HG02840 (cell line): ENCODE measurements around the gene VWA8.
"Not testable (repeated sequence)": the region's sequence is repeated elsewhere in the genome, so short reads cannot be mapped to it uniquely, and the experiment has no call there.

Source experiments
- ATAC-seq: cut with Tn5 transposase; IDR thresholded peaks from one replicate; pipeline ENCODE4 v1.9.1; 2021; ENCODE audit warnings: mild to moderate bottlenecking, moderate library complexity, moderate number of reproducible peaks; ENCODE audit not compliant: unreplicated experiment, low FRiP score

VWA8 gene

DNA sequence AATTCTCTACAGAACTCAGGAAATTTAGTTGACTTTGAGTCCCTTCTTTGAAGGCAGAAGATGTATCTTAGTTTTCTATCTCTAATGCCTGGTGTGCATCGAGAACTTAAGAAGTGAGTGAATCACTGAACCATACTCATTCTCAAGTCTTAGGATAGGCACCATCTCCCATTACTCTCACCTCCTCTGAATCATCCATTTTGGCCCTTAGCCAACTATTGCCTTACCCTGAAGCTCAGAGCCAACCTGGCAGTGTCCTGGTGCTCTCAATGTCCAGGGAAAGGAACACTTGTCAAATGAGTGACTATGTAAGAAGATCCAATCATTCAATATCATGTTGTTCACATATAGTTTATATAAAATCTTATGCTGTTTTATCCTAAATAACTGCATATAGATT is 357.0 kb downstream of the VWA8 start:
- ATAC-seq = no peak

DNA sequence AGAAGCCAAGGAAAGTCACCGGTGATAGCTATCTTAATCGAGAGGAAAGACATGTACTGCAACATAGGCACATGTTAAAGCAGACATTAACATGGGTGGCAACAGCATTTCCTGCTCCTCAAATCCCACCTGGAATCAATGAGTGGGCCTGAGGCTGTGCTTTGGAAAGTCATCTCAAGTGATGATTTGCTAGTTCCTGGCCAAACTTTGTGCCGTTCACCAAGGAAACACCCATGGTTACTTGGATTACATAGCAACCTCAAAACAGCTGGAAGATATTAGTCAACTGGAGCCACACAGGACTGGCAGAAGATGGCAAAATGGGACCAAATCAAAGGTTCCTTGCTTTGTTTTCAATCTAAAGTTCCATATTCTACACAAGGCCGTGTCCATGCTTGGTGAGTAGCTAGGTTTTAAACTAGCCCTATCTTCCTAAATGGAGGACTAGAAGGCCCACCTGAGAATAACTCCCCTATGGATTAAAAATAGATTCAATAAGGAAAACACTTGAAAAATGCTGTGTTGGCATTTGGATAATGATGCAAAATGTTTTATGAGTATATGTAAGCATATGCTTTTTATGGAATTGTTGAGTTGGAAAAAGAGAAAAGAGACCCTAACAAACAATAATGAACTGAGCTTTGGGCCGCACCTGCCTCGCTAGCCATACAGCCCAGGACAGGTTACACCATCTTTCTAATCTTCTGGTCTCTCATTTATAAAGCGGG is 359.0 kb downstream of the VWA8 start:
- ATAC-seq = no peak

DNA sequence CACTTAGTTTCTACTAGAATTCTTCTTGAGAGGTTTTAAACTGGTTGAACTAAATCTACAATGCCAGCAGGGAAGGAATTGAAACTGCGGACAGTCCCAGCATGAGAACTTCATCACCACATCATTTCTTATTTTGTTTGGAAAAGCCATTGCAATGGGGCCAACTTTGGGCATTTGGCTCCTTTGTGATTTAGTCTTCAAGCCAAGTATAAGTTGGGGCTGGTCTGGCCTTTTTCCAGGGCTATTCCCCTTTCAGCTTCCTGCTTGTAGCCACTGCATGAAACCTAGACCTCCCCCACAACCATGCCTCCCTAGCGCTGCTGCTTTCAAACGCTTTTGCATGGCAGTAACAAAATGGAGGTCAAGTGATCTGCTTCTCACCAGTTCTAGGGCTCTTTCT is 361.3 kb downstream of the VWA8 start:
- ATAC-seq = no peak

DNA sequence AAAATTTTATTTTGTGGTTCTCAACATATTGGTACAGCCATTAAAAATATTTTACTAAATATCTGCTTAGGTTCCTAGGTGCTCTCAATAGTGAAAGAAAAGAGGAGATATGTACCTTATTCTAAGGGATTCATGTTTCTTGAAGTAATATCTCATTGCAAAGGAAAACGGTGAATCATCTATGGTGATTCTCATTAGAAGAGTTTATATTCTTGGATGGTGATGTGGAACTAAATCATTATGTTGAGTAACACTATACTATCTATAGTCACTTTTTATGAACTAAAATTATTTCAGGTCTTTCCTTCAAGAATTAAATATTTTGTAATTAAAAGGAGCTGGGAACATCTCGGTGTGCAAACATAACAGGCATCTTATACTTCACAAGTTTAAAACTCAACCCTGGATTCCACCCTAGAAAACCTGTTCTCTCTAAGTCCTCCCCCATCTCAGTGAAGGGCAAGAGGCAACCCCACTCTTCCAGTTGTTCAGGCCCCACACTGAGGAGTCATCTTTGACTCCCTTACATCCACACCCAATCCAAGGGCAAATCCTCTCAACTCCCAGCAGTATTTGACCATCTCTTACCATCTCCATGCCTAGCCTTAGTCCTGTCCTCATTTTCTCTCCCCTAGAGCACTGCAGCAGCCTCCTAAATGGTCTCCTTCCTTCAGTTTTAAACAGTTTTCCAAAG is 363.4 kb downstream of the VWA8 start:
- ATAC-seq = no peak

DNA sequence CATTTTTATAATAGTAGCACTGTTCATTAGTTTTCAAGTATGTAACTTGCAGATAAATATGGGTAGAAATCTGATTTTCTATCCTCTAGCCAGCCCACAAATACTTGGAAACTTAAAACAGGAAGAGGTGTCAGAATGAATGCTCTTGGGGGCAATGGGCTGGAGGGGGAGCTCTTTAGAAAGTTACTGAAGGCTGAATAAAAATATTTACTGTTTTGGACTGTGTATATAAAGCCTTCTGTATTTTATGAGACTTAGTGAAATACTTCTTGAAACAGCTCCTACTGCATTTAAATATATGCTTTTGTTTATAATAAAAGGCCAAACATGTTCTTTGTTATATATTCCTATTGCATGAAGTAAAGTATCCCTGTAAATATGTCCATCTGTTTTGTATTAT is 364.7 kb downstream of the VWA8 start:
- ATAC-seq = no peak

DNA sequence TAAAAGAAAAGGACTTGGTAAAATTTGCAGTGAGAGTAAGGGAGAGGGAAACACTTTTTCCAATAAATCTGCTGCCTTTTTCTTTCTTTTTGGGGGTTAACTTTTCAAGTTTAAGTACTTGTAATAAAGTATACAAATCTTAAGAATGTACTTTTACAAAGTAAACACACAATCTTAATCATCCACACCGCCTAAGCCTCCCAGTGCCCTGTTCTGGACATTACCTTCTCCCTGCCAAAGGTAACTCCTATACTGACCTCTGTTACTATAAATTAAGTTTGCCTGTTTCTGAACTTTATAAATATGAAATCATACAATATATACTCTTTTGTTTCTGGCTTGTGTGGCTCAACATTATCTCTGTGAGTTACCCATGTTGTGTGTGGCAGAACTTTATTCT is 365.6 kb downstream of the VWA8 start:
- no peak for ATAC-seq

DNA sequence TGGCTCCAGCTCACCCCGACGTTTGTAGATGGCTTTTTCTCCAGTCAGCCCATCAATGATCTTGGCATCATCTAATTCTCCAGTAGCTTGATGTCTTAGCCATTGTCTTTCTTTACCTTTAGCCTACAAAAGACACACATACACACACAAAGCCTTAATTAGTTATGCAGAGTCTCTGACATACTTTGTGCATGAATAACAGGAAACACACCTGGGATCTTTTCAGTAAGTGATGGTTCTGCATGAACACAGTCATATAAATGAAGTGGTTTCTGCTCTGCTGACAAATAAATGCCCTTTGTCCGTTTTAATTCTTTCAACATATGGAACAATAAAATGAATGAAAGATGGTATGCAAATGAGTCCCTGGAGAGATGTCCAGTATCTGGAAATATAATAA is 370.3 kb downstream of the VWA8 start:
- ATAC-seq = no peak

DNA sequence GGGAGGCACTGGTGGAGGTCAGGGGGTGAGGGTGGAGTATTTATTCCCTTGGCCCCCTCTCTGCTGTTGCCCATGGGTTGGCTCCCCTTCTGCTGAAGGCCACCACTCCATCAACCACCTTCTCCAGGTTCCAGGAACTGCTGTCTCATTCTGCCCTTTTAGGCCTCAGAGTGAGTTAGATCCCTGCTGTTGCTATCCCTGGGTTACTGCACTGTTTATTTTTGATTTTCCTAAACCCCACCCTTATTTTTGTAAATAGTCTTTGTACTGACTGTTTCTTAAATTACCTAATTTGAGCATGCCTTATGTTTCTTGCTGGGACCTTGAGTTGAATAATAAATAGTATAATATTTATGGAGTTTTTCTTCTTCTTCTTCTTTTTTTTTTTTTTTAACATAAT is 370.8 kb downstream of the VWA8 start:
- ATAC-seq = no peak

DNA sequence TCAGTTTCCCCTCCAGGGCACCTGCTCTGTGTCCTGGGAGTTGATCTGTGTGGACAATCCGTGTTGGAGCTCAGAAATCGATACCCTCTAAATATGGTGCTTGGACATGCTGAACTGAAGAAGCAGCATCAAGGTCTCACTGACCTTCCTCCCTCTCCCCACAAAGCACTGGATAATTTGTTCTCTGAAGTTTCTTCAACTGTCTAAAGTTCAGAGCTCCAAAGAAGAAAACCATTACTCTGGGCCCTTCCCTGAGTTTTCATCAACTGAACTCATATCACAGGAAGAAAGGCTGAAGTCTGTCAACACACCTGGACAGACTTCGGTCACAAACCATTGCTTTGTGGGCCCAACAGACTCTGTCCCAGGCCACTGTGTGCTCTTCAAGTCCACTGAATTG is 371.5 kb downstream of the VWA8 start:
- no peak for ATAC-seq

DNA sequence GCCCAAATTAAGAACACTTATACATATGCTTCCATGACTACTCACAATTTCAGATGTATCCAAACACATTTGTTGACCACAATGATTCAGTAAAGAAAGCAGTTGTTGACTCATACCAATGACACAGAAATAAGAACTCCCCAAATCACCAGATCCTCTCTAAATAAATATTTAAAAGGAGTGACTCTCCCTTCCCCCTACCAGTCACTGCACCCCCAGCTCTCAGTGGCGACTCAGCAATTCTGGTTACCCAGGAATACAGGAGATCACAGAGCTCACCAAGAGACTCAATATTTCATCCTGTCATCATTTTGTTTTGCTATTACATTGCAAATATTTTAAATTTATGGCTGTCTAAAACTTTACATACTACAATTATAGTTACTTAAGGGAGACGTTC is 372.0 kb downstream of the VWA8 start:
- ATAC-seq = no peak

DNA sequence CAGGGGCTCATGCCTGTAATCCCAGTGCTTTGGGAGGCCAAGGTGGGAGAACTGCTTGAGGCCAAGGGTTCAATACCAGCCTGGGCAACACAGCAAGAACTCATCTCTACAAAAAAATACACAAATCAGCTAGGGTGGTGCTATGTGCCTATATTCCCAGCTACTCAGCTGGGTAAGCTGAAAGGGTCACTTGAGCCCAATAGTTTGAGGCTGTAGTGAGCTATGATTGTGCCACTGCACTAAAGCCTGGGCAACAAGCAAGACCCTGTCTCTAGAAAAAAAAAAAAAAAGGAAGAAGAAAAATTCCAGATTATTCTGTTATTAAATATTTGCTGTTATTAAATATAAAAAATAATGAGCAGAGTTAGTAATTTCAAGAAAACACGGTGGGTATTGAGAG is 372.5 kb downstream of the VWA8 start:
- no peak for ATAC-seq

DNA sequence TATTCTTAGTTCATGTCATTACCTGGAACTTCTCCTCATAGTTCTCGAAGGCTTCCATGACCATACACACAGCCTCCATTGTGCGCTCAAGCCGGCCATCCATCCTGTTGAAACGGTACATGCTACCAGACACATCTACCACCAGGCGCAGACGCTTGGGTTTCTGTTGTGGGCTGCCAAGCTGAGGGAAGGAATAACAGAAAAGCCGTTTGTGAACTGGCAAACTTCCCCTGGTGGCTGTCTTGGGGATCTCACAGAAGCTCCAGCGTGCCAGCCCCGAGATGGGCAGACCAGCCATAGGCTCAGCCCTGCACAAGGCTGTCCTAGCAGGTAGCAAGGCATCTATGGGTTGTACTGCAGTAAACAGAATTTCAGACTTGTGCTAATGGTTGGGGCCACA is 373.4 kb downstream of the VWA8 start:
- ATAC-seq = no peak

DNA sequence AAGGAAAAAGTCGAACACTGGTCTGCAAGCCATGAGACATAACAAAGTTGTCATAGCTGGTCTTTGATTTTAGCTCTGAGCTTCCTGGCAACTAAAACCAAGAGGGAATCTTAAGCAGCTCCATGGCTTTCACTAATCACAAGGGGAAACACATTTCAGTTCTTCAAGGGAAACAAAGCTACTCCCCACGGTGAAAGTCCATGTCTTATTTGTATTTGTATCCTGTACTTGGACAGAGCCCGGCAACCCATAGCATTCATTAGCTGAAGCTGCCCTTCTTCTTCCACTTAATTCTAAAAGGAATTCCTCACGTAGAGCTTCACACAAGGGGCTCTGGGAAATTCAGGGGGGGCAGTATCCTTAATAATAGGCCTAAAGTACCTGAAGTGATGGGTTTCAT is 374.7 kb downstream of the VWA8 start:
- ATAC-seq = no peak

DNA sequence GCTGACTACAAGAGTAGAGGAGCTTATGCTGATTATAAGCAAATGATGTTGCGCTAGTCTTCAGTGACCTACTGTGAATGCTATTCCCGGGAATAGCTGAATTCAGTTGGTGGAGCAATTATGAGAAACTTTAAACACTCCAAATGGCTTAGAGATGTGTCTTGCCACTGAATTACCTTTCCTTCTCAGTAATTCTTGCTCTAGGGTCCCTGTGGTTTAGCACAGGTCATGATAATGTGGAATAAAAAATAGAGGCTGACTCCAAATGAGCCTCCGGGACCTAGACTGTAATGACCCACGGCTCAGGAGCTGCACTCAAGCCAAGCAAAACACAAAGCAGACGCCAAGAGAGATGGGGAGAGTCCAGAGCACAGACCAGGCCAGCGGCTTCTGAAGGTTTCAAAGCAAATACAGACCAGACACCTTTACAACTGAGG is 378.9 kb downstream of the VWA8 start:
- no peak for ATAC-seq

DNA sequence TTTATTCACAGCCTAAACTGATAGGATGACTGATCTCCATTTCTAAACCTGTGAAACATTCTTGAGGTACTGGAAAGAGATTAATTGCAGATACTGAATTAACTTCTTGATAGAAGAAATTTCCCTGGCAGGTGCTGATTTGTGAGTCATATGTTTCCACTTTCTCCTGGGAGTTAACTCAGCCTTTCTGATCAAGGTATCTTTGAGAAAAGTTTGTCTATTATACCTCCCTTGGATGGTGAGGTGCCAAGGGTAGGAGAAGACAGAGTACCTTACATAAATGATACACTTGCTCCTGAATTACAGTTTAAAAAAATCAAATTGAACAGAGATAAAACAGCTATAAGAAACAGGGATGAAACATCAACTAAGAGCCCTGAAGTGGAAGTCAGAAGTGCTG is 380.6 kb downstream of the VWA8 start:
- no peak for ATAC-seq

DNA sequence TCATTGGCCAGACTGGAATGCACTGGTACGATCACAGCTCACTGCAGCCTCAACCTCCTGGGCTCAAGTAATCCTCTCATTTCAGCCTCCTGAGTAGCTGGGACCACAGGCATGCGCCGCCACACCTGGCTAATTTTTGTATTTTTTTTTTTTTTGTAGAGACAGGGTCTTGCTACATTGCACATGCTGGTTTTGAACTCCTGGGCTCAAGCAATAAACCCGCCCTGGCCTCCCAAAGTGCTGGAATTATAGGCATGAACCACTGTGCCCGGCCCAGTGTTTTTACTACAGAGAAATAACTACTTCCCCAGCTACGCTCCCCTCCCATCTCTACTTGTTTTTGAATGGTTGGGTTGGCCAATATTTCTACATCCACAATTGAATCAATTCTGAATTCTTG is 381.0 kb downstream of the VWA8 start:
- ATAC-seq = no peak

DNA sequence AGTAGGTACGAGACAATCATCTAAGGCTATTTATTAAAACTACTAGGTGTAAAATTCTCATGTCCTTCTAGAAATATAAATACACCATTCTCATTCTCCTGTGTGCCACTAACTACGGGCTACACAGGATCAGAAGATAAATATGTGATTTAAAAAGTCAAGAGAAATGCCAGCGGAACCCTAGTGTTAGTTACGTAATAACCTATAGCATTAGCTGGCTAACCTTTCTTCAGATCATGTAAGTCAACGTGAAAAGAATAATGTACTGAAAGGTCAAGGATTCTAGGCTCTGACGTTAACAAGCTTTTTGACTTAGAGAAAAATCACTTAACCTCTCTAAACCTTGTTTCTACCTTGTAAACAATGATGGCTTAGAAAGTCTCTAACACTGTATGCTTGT is 381.7 kb downstream of the VWA8 start:
- no peak for ATAC-seq

DNA sequence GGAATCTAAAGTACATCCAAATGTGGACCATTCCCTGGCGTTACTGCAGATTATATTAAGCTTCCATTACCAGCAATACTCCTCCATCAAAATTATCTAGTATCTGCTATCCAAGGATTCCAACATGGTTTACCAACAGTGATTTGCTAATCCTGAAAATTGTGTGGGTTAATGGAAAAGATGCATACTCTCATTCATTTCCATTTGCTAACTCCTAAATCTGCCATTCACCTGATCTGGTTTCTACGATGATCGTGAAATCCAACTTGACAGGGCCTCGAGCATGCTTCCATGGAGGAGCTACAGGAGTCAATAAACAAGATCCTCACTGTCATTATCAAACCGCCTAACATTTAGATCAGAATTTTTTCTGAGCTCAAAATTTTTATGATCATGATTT is 382.5 kb downstream of the VWA8 start:
- ATAC-seq = no peak

DNA sequence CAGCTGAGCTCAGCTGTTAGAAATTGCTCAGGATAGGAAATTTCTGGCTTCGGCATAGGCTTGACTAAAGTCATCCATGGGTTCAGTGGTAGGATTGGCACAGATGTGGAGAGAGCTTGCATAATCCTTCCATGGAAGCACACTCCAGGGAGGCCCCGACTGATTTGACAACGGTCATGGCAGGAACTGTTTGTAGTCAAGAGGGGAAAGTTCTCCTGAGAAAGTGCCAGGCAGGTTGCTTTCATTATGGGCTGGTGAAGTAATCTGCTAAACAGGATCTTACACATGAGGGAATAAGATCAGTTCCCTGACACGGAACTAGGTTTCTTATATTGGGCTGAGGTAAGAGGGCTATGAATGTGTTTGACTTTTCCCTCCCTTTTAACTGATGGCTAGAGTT is 383.5 kb downstream of the VWA8 start:
- no peak for ATAC-seq

DNA sequence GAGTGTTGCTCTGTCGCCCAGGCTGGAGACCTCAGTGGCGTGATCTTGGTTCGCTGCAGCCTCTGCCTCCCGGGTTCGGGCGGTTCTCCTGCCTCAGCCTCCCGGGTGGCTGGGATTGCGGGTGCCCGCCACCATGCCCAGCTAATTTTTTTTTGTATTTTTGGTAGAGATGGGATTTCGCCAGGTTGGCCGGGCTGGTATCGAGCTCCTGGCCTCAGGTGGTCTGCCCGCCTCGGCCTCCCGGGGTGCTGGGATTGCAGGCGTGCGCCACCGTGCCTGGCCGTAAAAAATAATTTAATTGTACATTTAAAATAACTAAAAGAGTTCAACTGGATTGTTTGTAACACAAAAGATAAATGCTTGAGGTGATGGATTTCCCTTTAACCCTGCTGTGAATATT is 387.3 kb downstream of the VWA8 start:
- not testable (repeated sequence) for ATAC-seq

DNA sequence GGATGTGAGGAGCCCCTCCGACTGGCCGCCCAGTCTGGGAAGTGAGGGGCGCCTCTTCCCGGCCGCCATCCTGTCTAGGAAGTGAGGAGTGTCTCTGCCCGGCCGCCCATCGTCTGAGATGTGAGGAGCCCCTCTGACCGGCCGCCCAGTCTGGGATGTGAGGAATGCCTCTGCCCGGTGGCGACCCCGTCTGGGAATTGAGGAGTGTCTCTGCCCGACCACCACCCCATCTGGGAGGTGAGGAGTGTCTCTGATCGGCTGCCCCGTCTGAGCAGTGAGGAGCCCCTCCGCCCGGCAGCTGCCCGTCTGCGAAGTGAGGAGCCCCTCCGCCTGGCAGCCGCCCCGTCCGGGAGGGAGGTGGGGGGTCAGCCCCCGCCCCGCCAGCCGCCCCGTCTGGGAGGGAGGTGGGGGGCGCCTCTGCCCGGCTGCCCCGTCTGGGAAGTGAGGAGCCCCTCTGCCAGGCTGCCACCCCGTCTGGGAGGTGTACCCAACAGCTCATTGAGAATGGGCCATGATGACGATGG is 389.0 kb downstream of the VWA8 start:
- not testable (repeated sequence) for ATAC-seq

DNA sequence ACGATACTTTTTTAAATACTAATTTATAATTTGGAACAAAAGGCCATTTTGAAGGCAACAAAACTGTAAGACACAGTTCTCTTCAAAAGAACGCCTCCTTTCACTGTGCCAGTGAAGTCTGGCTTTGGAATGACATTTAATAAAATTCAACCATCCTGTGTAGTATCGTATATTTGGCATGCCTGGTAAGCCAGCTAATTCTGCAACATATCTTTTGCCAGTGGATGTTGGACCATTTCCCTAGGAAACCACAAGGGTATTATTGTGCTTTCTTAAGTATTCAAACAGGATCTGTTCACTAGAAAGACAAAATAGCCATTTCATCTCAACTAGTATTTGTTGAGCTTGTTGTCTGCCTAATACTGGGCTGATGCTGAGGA is 391.9 kb downstream of the VWA8 start:
- ATAC-seq = no peak
